NCI-H2227 treated with DMSO at 0.1 percent for 48 hours (cell line): ENCODE data around the gene RFTN1.

ENCODE experiments used
- DNase-seq: peaks from one replicate; lab custom pipeline; 2025; lab: John Stamatoyannopoulos, UW

RFTN1 gene

GRCh38 chr3:16406166-16406565, 107.3 kb downstream of the RFTN1 start:
- DNase-seq, result no peak

- DNase-seq, result no peak
Measured at GRCh38 chr3:16404349-16404895, 109.1 kb downstream of the RFTN1 start.

- no peak for DNase-seq
Measured at GRCh38 chr3:16402451-16402850, 111.0 kb downstream of the RFTN1 start.

- no peak for DNase-seq
Measured at GRCh38 chr3:16401273-16401672, 112.2 kb downstream of the RFTN1 start.

- DNase-seq, result no peak
Measured at GRCh38 chr3:16400106-16400931, 113.2 kb downstream of the RFTN1 start.

- DNase-seq, result no peak
Measured at GRCh38 chr3:16399473-16399872, 114.0 kb downstream of the RFTN1 start.

GRCh38 chr3:16398648-16399047, 114.9 kb downstream of the RFTN1 start:
- DNase-seq, result no peak

- DNase-seq, result no peak
Measured at GRCh38 chr3:16396202-16396601, 117.3 kb downstream of the RFTN1 start.

GRCh38 chr3:16395212-16395611, 118.3 kb downstream of the RFTN1 start:
- DNase-seq, result no peak

- no peak for DNase-seq
Measured at GRCh38 chr3:16394639-16395038, 118.9 kb downstream of the RFTN1 start.

- DNase-seq, result no peak
Measured at GRCh38 chr3:16392717-16393116, 120.8 kb downstream of the RFTN1 start.

- no peak for DNase-seq
Measured at GRCh38 chr3:16392065-16392464, 121.4 kb downstream of the RFTN1 start.

GRCh38 chr3:16390581-16390980, 122.9 kb downstream of the RFTN1 start:
- no peak for DNase-seq

- DNase-seq, result no peak
Measured at GRCh38 chr3:16388850-16389441, 124.6 kb downstream of the RFTN1 start.

- DNase-seq, result no peak
Measured at GRCh38 chr3:16386561-16386960, 126.9 kb downstream of the RFTN1 start.

GRCh38 chr3:16385151-16385550, 128.3 kb downstream of the RFTN1 start:
- DNase-seq, result no peak

- DNase-seq, result no peak
Measured at GRCh38 chr3:16383864-16384263, 129.6 kb downstream of the RFTN1 start.

GRCh38 chr3:16382845-16383244, 130.7 kb downstream of the RFTN1 start:
- DNase-seq, result no peak

- no peak for DNase-seq
Measured at GRCh38 chr3:16381426-16381825, 132.1 kb downstream of the RFTN1 start.

- DNase-seq, result no peak
Measured at GRCh38 chr3:16380421-16380820, 133.1 kb downstream of the RFTN1 start.

GRCh38 chr3:16379838-16380237, 133.7 kb downstream of the RFTN1 start:
- DNase-seq, result no peak

- DNase-seq, result no peak
Measured at GRCh38 chr3:16378920-16379319, 134.6 kb downstream of the RFTN1 start.

- DNase-seq, result no peak
Measured at GRCh38 chr3:16378415-16378814, 135.1 kb downstream of the RFTN1 start.
